ENCODE results near the gene OR51B6. TPM values are rescaled to one million over a fixed set of nuclear protein-coding genes. Genes with fewer than 3 reads are reported as not detected.

Gene OR51B6
- total and polyA plus RNA-seq, 2 donors (not counting 3 experiments of a cell fraction or from before 2014, with no cell fraction given) = not detected

- CTCF ChIA-PET = no interaction called here
Observed at GRCh38 chr11:5398936-5399335, 47.6 kb downstream of the OR51B6 start.

More at GRCh38 chr11:5398936-5399335, 47.6 kb downstream of the OR51B6 start:
- no peak overlapping the region for H3K4me2 ChIP-seq (ENCODE audit: insufficient read depth, low read length)
- H3K27ac ChIP-seq (ENCODE audit: insufficient read depth, low read depth, low read length) = no peak overlapping the region
- no peaks in the 10 kb centered on the region for H3K27me3 ChIP-seq (ENCODE audit: control insufficient read depth in 2 of 2, insufficient read depth in 2 of 2, low read length in 2 of 2)
- H3K4me3 ChIP-seq (replicated peaks in 1 of 3; ENCODE audit: insufficient read depth in 1 of 3, low read depth in 1 of 3, low read length in 3 of 3) = no peak overlapping the region
- intact Hi-C loops (cut with micrococcal nuclease) (no loop called here), dilution Hi-C loops (cut with MboI; ENCODE audit: extremely low pct_ligation_motif_present, low sequenced_read_pairs) (no loop called here)
- no peaks in the 10 kb centered on the region for H3K4me1 ChIP-seq (ENCODE audit: control insufficient read depth, extremely low read depth, insufficient read depth, low read length)
- H3K9me1 ChIP-seq (replicated peaks; ENCODE audit: control insufficient read depth, extremely low read depth, insufficient read depth, low read length) = no peaks in the 10 kb centered on the region
- no peaks in the 10 kb centered on the region for H3K9me3 ChIP-seq (replicated peaks; ENCODE audit: control insufficient read depth, insufficient read depth, low read length)
- no peaks in the 10 kb centered on the region for H3K36me3 ChIP-seq (ENCODE audit: control insufficient read depth in 2 of 2, extremely low read depth in 1 of 2, insufficient read depth in 2 of 2, low read length in 2 of 2)
- no peak overlapping the region for H2AFZ ChIP-seq (ENCODE audit: low read depth, low read length)
- BruUV-seq (replicated peaks) = no TSS peak
- H4K20me1 ChIP-seq (replicated peaks; ENCODE audit: control insufficient read depth, extremely low read depth, insufficient read depth, low read length) = no peaks in the 10 kb centered on the region
- FAIRE-seq = no peak
- H3K79me2 ChIP-seq (ENCODE audit: control insufficient read depth, insufficient read depth, low read length) = no peaks in the 10 kb centered on the region
- no peak for DNase-seq (ENCODE audit: low read depth, low spot score)
- POLR2A ChIA-PET = no interaction called here
- no peak overlapping the region for H3K9ac ChIP-seq (replicated peaks; ENCODE audit: extremely low read depth, insufficient read depth, low read length)
- no peak for TF ChIP-seq POLR2A (IDR thresholded peaks at IDR 0.05; ENCODE audit: low read depth, low read length)
- TF ChIP-seq, protein P1, sequence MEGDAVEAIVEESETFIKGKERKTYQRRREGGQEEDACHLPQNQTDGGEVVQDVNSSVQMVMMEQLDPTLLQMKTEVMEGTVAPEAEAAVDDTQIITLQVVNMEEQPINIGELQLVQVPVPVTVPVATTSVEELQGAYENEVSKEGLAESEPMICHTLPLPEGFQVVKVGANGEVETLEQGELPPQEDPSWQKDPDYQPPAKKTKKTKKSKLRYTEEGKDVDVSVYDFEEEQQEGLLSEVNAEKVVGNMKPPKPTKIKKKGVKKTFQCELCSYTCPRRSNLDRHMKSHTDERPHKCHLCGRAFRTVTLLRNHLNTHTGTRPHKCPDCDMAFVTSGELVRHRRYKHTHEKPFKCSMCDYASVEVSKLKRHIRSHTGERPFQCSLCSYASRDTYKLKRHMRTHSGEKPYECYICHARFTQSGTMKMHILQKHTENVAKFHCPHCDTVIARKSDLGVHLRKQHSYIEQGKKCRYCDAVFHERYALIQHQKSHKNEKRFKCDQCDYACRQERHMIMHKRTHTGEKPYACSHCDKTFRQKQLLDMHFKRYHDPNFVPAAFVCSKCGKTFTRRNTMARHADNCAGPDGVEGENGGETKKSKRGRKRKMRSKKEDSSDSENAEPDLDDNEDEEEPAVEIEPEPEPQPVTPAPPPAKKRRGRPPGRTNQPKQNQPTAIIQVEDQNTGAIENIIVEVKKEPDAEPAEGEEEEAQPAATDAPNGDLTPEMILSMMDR (IDR thresholded peaks at IDR 0.05; ENCODE audit: extremely low read depth in 1 of 2, insufficient read depth in 1 of 2, low read depth in 1 of 2, low read length in 2 of 2) = no peak
- TF ChIP-seq, protein P2, sequence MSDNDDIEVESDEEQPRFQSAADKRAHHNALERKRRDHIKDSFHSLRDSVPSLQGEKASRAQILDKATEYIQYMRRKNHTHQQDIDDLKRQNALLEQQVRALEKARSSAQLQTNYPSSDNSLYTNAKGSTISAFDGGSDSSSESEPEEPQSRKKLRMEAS (IDR thresholded peaks at IDR 0.05; ENCODE audit: insufficient read depth, insufficient read length) = no peak
- no peak for TF ChIP-seq JUN (IDR thresholded peaks at IDR 0.05; ENCODE audit: borderline replicate concordance, insufficient read depth, insufficient read length, low read depth)
- no peak for TF ChIP-seq FOS (IDR thresholded peaks at IDR 0.05; ENCODE audit: borderline replicate concordance, insufficient read depth, low read length)
- no peak for TF ChIP-seq EZH2 (IDR thresholded peaks at IDR 0.05; ENCODE audit: borderline replicate concordance, low read depth, low read length, severe bottlenecking)
- no peak for TF ChIP-seq POLR2AphosphoS5 (IDR thresholded peaks at IDR 0.05; ENCODE audit: insufficient read depth, low read depth, low read length)
- no peak for TF ChIP-seq GATA2 (IDR thresholded peaks at IDR 0.05; ENCODE audit: insufficient read depth, insufficient read length, low read depth, low read length)
- no peak for TF ChIP-seq MYC (IDR thresholded peaks at IDR 0.05; ENCODE audit: low read depth, low read length)

Small RNA genes lying within 50 kb of the gene (small RNA-seq; reads per million reads assigned to genes)
- gene AC104389.3 (ENCODE audit: insufficient read depth, insufficient read length, low read depth, low replicate concordance) = not detected

Other genes starting within 250 kb of the OR51B6 start
- not detected in 2 replicates for gene OR52A5, start 213.2 kb upstream of the OR51B6 start, total RNA-seq
- not detected in 2 replicates for gene OR52A5, start 213.2 kb upstream of the OR51B6 start, polyA plus RNA-seq
- gene OR52A1, start 196.8 kb upstream of the OR51B6 start, total RNA-seq = not detected in 2 replicates
- not detected in 2 replicates for gene OR52A1, start 196.8 kb upstream of the OR51B6 start, polyA plus RNA-seq
- not detected in 2 replicates for gene OR51V1, start 150.8 kb upstream of the OR51B6 start, total RNA-seq
- not detected in 2 replicates for gene OR51V1, start 150.8 kb upstream of the OR51B6 start, polyA plus RNA-seq
- not detected in 2 replicates for gene HBB, start 124.4 kb upstream of the OR51B6 start, total RNA-seq
- gene HBB, start 124.4 kb upstream of the OR51B6 start, polyA plus RNA-seq = not detected in 2 replicates
- not detected in 2 replicates for gene HBD, start 117.0 kb upstream of the OR51B6 start, total RNA-seq
- gene HBD, start 117.0 kb upstream of the OR51B6 start, polyA plus RNA-seq = not detected in 2 replicates
- gene HBG1, start 101.7 kb upstream of the OR51B6 start, total RNA-seq = not detected in 2 replicates
- gene HBG1, start 101.7 kb upstream of the OR51B6 start, polyA plus RNA-seq = 0.72 TPM in 1 of 2 replicates, not detected in the other
- not detected in 2 replicates for gene HBG2, start 96.7 kb upstream of the OR51B6 start, total RNA-seq
- 1.2 TPM in 1 of 2 replicates, not detected in the other for gene HBG2, start 96.7 kb upstream of the OR51B6 start, polyA plus RNA-seq
- gene HBE1, start 81.6 kb upstream of the OR51B6 start, total RNA-seq = not detected in 2 replicates
- 0.32 and 0.37 TPM in 2 replicates for gene HBE1, start 81.6 kb upstream of the OR51B6 start, polyA plus RNA-seq
- gene OR51B4, start 49.6 kb upstream of the OR51B6 start, total RNA-seq = not detected in 2 replicates
- gene OR51B4, start 49.6 kb upstream of the OR51B6 start, polyA plus RNA-seq = 0.08 TPM in 1 of 2 replicates, not detected in the other
- gene OR51B2, start 27.2 kb upstream of the OR51B6 start, total RNA-seq = not detected in 2 replicates
- not detected in 2 replicates for gene OR51B2, start 27.2 kb upstream of the OR51B6 start, polyA plus RNA-seq
- gene OR51B5, start 8.0 kb upstream of the OR51B6 start, total RNA-seq = not detected in 2 replicates
- 0.07 TPM in 1 of 2 replicates, not detected in the other for gene OR51B5, start 8.0 kb upstream of the OR51B6 start, polyA plus RNA-seq
- gene OR51M1, start 32.3 kb downstream of the OR51B6 start, total RNA-seq = not detected in 2 replicates
- gene OR51M1, start 32.3 kb downstream of the OR51B6 start, polyA plus RNA-seq = not detected in 2 replicates
- gene OR51Q1, start 70.6 kb downstream of the OR51B6 start, total RNA-seq = not detected in 2 replicates
- not detected in 2 replicates for gene OR51Q1, start 70.6 kb downstream of the OR51B6 start, polyA plus RNA-seq
- gene OR51I1, start 90.0 kb downstream of the OR51B6 start, total RNA-seq = not detected in 2 replicates
- 0.10 TPM in 1 of 2 replicates, not detected in the other for gene OR51I1, start 90.0 kb downstream of the OR51B6 start, polyA plus RNA-seq
- not detected in 2 replicates for gene OR51I2, start 97.8 kb downstream of the OR51B6 start, total RNA-seq
- gene OR51I2, start 97.8 kb downstream of the OR51B6 start, polyA plus RNA-seq = not detected in 2 replicates
- not detected in 2 replicates for gene OR52D1, start 137.2 kb downstream of the OR51B6 start, total RNA-seq
- gene OR52D1, start 137.2 kb downstream of the OR51B6 start, polyA plus RNA-seq = not detected in 2 replicates
- not detected in 2 replicates for gene UBQLN3, start 158.4 kb downstream of the OR51B6 start, total RNA-seq
- not detected in 2 replicates for gene UBQLN3, start 158.4 kb downstream of the OR51B6 start, polyA plus RNA-seq
- gene UBQLNL, start 165.2 kb downstream of the OR51B6 start, total RNA-seq = 0.28 and 0.33 TPM in 2 replicates
- gene UBQLNL, start 165.2 kb downstream of the OR51B6 start, polyA plus RNA-seq = 0.48 and 0.54 TPM in 2 replicates
- not detected in 2 replicates for gene OR52H1, start 197.0 kb downstream of the OR51B6 start, total RNA-seq
- 0.30 and 0.33 TPM in 2 replicates for gene OR52H1, start 197.0 kb downstream of the OR51B6 start, polyA plus RNA-seq
- not detected in 2 replicates for gene OR52B6, start 229.4 kb downstream of the OR51B6 start, total RNA-seq
- not detected in 2 replicates for gene OR52B6, start 229.4 kb downstream of the OR51B6 start, polyA plus RNA-seq
- 4.8 and 5.6 TPM in 2 replicates for gene TRIM6, start 245.1 kb downstream of the OR51B6 start, total RNA-seq
- 3.3 and 3.9 TPM in 2 replicates for gene TRIM6, start 245.1 kb downstream of the OR51B6 start, polyA plus RNA-seq